ENCODE measurements around the gene TIMM10B.

The TIMM10B gene

GRCh38 chr11:6473451-6474412 is 7.6 kb upstream of the TIMM10B start, which contains the start of gene TRIM3:
TRIM3 (minus strand) TSS chr11:6473941; CDS start chr11:6465695, 8,246 bp downstream.
- peak; percentile 69 for DNase-seq

DNA sequence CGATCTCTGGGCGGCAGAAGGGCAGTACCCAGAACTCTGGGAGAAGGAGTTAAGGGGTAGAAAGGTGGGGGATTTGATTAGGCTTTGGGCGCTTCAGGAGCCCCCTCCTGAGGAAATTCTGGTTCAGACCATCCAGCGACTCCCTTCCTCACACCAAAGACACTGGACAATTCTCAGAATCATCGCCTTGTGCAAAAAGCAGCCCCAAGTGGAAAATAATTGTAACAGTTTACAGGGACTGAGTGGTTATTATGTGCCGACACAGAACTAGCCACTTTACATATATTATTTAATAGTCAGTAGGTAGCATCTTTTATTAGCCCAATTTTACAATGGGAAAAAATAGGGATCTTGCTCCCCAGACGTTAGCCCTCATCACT is 6.9 kb upstream of the TIMM10B start:
- no peak for DNase-seq

DNA sequence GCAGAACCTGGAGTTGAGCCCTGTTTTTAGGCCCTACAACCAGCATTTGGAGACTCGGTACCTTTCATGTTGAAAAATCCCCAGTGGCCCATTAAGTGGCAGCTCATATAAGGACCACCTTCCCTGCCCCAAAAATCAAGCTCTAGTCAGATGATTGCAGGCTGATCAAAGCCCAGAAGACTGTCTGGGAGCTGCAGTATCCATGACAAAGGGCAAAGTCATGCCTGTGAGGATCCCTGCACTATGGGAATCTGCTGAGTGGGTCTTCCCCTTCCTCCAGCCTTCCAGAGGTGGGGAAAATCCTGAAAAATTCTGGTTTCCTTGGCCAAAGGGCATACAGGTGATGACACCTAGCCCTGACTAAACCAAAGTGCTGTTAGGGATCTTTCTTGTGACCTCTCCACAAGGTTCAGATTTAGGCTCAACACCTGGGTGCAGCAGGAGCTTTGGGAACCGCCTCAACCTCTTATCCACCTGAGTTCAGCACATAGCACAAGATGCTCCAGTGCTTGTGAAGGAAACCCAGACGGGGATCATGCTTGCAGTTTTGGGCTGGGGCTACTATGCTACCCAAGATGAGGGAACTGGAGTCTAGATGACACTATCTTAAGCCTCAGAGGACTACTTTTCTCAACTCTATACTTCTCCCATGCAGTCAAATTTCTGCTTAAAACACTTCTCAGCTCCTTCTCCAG is 6.3 kb upstream of the TIMM10B start:
- no peak for DNase-seq

DNA sequence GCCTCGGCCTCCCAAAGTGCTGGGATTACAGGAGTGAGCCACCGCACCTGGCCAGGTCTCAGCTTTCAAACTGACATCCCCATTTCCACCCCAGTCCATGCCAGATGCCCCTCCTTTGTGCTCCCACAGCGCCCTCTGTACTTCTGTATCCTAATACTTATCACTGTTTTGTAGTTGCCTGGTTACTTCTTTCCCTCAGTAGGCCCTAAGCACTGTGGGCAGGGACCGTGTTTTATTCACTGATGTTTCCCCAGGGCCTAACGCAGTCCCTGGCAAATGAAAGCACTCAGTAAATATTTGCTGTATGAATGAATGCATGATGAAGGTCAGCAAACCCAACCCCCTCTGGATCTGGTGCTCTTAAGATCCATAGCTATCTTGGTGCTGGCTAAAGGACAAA is 5.4 kb upstream of the TIMM10B start:
- DNase-seq = no peak

- DNase-seq = no peak
Observed at GRCh38 chr11:6476571-6476970, 4.7 kb upstream of the TIMM10B start.

GRCh38 chr11:6480299-6480914 is 894 bp upstream of the TIMM10B start:
- DNase-seq = no peak

DNA sequence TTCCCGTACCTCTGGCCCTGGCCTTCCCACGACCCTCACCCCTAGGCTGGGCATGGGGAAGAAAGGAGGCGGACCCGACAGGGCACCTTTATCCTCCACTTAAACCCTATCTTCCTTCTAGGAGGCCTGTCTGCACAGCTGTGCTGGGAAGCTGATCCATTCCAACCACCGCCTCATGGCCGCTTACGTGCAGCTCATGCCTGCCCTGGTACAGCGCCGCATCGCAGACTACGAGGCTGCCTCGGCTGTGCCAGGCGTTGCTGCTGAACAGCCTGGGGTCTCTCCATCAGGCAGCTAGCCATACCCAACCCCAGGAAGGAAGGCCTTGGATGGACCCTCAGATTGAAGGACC is 599 bp downstream of the TIMM10B start:
- no peak for DNase-seq

GRCh38 chr11:6482441-6482840 is 1.1 kb downstream of the TIMM10B start:
- DNase-seq = no peak

- DNase-seq = no peak
Observed at GRCh38 chr11:6483015-6483414, 1.7 kb downstream of the TIMM10B start.

DNA sequence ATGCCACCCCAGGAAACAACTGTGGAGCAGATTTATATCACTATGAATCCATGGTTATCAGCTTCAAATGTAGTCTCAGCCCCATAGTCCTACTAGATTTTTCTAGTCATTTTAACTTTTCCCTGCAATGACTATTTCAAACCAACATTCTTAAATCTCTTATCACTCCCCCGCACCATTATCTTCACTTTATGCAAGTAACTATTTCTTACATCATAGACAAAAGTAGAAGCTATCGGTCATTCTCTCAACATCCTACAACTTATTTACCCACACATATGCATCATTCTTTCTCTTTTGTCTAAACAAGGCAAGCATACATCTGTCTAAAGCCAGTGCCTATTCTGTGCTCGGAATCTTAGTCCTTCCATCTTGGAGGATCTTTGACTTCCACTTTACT is 4.4 kb downstream of the TIMM10B start:
- no peak for DNase-seq

DNA sequence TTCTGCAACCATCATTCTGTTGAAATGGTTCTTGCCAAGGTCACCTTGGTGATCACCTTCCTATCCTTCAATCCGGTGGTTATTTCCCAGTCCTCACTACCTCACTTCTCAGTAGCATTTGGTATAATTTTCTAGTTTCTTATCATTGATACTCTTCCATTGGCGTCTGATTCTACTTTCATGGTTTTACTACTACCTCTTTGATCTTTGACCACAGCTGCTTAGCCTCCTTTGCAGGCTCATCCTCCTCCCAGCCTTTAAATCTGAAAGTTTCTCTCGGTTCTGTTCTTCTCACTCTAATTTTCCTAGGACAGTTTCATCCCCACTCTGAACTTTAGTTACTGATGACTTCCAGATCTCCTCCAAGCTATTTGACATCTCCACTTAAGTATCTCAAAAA is 5.0 kb downstream of the TIMM10B start:
- no peak for DNase-seq

DNA sequence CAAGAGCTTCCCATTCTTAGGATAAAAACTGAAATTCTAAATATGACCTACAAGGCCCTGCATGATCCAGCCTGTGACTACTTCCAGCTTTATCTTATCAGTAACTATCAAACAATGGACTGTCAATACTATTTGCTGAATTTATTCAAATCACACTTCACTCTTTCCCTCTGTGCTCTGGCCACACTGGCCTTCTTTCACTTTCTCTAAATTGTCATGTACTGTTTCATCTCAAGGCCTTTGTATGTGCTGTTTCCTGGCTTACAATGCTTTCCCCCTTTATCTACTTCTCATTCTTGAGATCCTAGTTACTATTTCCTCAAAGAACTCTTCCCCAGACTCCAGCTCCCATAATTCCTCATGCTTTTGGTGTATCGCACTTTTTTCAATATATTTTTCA is 5.6 kb downstream of the TIMM10B start:
- DNase-seq = no peak

- no peak for DNase-seq
Observed at GRCh38 chr11:6488342-6488741, 7.0 kb downstream of the TIMM10B start.

GRCh38 chr11:6488821-6489220 is 7.5 kb downstream of the TIMM10B start:
- no peak for DNase-seq

GRCh38 chr11:6489306-6489705 is 8.0 kb downstream of the TIMM10B start:
- DNase-seq = no peak

DNA sequence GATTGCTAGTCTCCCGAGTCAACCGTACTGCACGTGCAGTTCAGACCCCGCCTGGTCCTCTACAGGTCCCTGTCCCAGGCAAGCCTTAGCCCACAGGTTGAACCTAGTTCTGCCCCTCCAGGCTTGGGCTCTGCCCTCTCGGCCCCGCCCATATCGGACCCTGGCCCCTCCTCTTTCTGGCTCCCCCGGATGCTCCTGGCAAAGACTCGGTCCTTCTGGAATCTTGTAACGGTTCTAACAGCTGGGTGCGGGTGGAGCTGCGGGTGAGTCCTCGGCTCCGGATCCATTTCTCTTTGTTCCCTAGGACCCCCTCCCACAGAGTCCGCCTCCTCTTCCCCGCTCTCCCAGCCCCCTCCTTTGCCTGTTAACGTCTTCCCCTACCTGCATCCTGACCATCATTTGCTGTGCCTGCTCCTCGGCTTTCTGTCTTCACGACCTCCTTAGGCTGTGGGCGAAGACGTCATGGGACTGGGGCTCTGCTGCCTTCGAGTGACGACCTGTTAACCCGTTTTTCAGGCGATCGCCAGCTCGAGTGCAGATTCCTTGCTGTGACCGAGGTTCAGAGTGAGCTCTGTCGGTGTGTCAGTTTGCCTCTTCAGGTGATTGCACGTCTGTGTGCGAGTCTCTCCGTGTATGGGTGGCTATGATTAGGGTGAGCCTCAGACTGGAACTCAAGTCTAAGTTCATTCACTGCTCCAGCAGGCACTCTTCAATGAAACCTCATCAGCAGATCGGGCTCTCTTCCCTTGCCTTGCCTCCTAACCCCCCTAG is 16.0 kb downstream of the TIMM10B start, which contains the start of gene DNHD1:
Gene DNHD1 (plus strand): TSS at position 212 of the 771 bp plus-strand sequence. CDS start 936 bp downstream, outside the sequence.
- DNase-seq = no peak

DNA sequence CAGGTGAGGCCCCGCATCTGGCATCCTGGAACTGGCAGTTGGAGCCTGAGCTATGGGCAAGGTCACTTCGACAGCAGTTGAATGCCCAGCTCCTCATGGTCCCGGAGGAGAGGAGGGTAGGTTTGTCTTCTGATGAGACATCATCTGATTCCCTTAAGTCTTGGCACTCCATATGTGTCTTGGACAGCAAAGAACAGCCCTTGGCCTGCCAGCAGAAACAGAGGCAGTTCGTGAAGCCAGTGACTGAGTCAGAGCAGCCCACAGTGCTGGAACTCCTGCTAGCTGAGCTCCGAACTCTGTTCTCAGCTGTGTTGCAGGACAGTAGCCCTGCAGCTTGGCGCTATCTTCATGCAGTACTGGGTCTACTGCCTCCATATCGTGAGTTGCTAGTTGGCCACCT is 16.8 kb downstream of the TIMM10B start:
- DNase-seq = no peak

DNA sequence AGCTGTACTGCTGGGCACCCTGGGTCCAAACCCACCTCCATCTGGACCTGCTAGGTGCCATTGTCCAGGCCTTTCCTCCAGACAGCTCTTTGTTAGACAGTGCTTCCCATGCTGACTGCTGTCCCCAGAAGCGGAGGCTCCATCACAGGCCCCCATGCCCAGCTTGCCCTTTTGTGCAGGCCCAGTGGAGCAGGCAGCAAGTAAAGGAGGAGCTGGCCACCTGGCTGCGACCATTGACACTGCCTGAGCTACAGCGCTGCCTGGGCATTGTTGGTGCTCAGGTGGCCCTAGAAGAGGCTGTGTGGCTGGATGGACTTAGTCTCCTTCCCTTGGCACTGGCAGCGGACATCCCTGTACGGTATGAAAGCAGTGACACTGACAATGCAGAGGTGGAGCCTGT is 17.2 kb downstream of the TIMM10B start:
- no peak for DNase-seq

DNA sequence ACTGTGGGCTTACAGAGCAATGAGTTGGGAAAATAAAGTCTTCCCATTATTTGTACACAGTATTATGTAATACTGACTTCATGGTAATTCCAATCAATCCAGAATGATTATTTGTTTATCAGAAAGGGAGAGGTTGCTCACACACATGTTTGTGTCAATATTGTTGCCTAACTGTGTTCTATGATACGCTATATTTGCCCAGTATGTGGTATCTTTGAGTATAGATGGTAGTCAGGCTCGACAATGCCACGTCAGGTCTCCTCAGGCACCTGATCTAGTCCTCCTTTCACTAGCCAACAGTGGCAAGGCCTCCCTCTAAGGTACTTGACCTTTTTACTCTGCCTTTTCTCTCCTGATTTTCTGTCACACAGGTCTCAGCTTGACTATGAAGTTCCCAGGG is 21.1 kb downstream of the TIMM10B start:
- DNase-seq = no peak

DNA sequence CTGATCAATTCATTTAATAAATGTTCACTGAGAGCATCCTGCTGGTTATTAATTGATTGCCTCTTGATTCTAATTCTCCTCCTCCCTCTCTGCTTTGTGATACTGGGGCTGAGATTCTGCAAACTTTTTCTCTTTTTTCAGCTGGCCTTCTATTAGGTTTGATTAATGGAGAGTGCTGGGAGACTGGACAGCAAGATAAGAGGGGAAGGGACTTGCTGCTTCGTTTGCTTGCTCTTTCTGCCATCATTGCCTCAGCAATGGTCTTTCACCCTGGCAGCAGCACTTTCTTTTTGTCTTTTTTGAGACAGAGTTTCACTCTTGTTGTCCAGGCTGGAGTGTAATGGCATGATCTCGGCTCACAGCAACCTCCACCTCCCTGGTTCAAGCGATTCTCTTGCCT is 22.9 kb downstream of the TIMM10B start:
- DNase-seq = no peak

- DNase-seq = no peak
Observed at GRCh38 chr11:6505577-6506240, 24.4 kb downstream of the TIMM10B start.

GRCh38 chr11:6516865-6517264 is 35.6 kb downstream of the TIMM10B start:
- DNase-seq = no peak

Measured in activated CD4-positive, alpha-beta T cell treated with anti-CD3 and anti-CD28 coated beads, Interleukin-2, amount 50 U/mL, for 1 hour (primary cell).